Stimulated activated memory B cell treated with anti-CD40 and anti-IgM and Interleukin-4, amounts not matched to agents 10 μg/mL and 1 μg/mL and 100 μg/mL, for 72 hours (primary cell): Measurements from ENCODE around the gene RMDN3.

Source experiments
- ATAC-seq: fragments of 150-1000 bp; cut with Tn5 transposase; 2 replicates; pipeline ENCODE4 v1.10.0; 2021
- H3K27ac Mint-ChIP-seq: one replicate; pipeline ENCODE4 v1.8.0; 2022; ENCODE audit warnings: mild to moderate bottlenecking, mixed read lengths
- H3K27me3 Mint-ChIP-seq: one replicate; pipeline ENCODE4 v1.8.0; 2022; ENCODE audit warnings: mixed read lengths
- H3K36me3 Mint-ChIP-seq: one replicate; pipeline ENCODE4 v1.8.0; 2022; ENCODE audit warnings: mixed read lengths
- H3K4me1 Mint-ChIP-seq: one replicate; pipeline ENCODE4 v1.8.0; 2022; ENCODE audit warnings: mixed read lengths
- H3K4me3 Mint-ChIP-seq: one replicate; pipeline ENCODE4 v1.8.0; 2022; ENCODE audit warnings: mild to moderate bottlenecking, moderate library complexity, mixed read lengths
- H3K9me3 Mint-ChIP-seq: one replicate; pipeline ENCODE4 v1.8.0; 2022; ENCODE audit warnings: mixed read lengths

RMDN3 gene

GRCh38 chr15:40782609-40783227 lies 27.7 kb upstream of the RMDN3 start:
- ATAC-seq: peak; percentile 97
- no peaks in the 10 kb centered on the region for H3K9me3 Mint-ChIP-seq
- no peak overlapping the region for H3K4me3 Mint-ChIP-seq
- peaks cover 8% of the 10 kb centered on the region for H3K36me3 Mint-ChIP-seq
- no peaks in the 10 kb centered on the region for H3K27me3 Mint-ChIP-seq
- H3K27ac Mint-ChIP-seq: peak overlapping the region; percentile 50
- H3K4me1 Mint-ChIP-seq: peaks cover 11% of the 10 kb centered on the region

DNA sequence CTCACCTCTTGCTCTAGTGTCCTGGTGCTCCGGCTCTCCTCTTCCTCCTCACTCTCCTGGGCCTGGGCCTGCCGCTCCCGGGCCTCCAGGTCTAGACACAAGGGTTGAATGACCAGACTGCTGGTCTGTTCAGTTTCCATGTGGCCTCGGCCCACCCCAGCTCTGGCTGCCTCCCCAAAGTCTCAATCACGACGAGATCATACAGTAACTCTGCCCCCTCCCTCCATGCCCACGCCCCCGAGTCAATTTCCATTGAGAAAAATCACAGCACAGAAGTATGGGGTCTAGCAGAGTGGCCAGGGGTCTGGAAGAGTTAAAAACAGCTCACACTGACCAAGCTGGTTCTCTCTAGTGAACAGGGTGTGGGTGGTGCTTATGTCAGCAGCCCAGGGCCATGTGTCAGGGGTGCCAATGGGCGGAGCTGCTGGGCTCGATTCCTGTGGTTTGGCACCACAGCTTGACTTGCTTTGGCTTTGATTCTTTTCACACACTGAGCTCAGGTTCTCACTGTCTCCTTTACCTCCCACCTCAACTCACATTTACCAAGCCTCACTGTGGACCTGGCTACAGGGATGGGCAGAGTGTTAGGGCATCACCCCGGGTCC lies 21.6 kb upstream of the RMDN3 start:
- no peak overlapping the region for H3K4me3 Mint-ChIP-seq
- no peak overlapping the region for H3K27ac Mint-ChIP-seq
- H3K36me3 Mint-ChIP-seq: peaks cover 51% of the 10 kb centered on the region

GRCh38 chr15:40775740-40776536 lies 20.9 kb upstream of the RMDN3 start:
- H3K9me3 Mint-ChIP-seq: no peaks in the 10 kb centered on the region
- H3K27me3 Mint-ChIP-seq: no peaks in the 10 kb centered on the region
- H3K4me1 Mint-ChIP-seq: peaks cover 9% of the 10 kb centered on the region
- no peak for ATAC-seq
- no peak overlapping the region for H3K4me3 Mint-ChIP-seq
- H3K36me3 Mint-ChIP-seq: peaks cover 58% of the 10 kb centered on the region
- H3K27ac Mint-ChIP-seq: no peak overlapping the region

More for the DNA sequence above, 21.6 kb upstream of the RMDN3 start:
- H3K9me3 Mint-ChIP-seq: no peaks in the 10 kb centered on the region
- peaks cover 2% of the 10 kb centered on the region for H3K4me1 Mint-ChIP-seq
- no peaks in the 10 kb centered on the region for H3K27me3 Mint-ChIP-seq
- no peak for ATAC-seq

DNA sequence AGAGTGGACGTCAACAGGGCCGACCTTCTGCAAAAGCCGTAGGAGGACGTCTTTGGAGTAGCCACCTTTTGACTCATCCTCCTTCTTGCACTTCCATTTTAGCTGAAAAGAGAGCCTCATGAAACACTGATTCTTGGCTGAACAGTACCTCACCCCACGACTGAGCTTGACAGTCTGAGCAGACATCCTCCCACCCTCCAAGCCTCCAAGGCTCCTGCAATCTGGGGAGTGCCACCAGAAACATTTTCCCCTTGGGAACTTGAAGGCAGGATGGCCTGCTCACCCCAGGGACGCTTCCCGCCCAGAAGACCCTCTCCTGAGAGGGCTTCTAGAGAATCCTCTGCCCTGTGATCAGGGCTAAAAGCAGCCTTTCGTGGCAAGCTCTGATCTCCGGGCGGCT lies 20.0 kb upstream of the RMDN3 start:
- no peak overlapping the region for H3K4me3 Mint-ChIP-seq
- peaks cover 61% of the 10 kb centered on the region for H3K36me3 Mint-ChIP-seq
- ATAC-seq: no peak
- no peak overlapping the region for H3K27ac Mint-ChIP-seq
- H3K9me3 Mint-ChIP-seq: no peaks in the 10 kb centered on the region
- H3K4me1 Mint-ChIP-seq: peaks cover 18% of the 10 kb centered on the region
- no peaks in the 10 kb centered on the region for H3K27me3 Mint-ChIP-seq

GRCh38 chr15:40773902-40774301 lies 18.8 kb upstream of the RMDN3 start:
- no peak for ATAC-seq
- H3K27me3 Mint-ChIP-seq: no peaks in the 10 kb centered on the region
- H3K9me3 Mint-ChIP-seq: no peaks in the 10 kb centered on the region
- H3K4me3 Mint-ChIP-seq: no peak overlapping the region
- H3K36me3 Mint-ChIP-seq: peaks cover 53% of the 10 kb centered on the region
- H3K4me1 Mint-ChIP-seq: peaks cover 29% of the 10 kb centered on the region
- H3K27ac Mint-ChIP-seq: no peak overlapping the region

- Mint-ChIP-seq H3K4me1 (peaks cover 33% of the 10 kb centered on the region), H3K27ac (no peak overlapping the region), H3K9me3 (no peaks in the 10 kb centered on the region), H3K36me3 (peaks cover 52% of the 10 kb centered on the region), H3K4me3 (no peak overlapping the region), H3K27me3 (no peaks in the 10 kb centered on the region)
- ATAC-seq: no peak
These were observed 18.4 kb upstream of the RMDN3 start for GRCh38 chr15:40773496-40773895.

DNA sequence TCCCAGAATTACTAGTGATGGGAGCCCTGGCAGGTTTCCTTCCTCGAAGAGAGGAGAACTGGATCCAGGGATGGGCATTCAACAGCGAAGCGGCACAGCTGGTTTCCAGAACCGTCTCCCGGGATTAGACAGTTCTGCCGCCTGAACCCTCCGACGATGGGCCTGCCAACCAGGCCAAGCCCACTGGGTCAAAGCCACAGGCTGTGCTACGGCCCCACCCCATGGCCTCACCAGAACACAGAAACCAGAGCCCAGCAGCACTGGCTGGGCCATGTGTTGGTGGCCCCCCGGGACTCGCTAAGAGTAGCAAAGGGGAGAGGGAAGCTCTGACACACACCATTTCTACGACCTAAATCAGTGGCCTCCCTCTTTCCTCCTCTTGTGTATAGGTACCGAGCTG lies 17.0 kb upstream of the RMDN3 start:
- no peaks in the 10 kb centered on the region for H3K9me3 Mint-ChIP-seq
- peak overlapping the region; percentile 5 for H3K27ac Mint-ChIP-seq
- peaks cover 50% of the 10 kb centered on the region for H3K36me3 Mint-ChIP-seq
- peaks cover 37% of the 10 kb centered on the region for H3K4me1 Mint-ChIP-seq
- H3K27me3 Mint-ChIP-seq: no peaks in the 10 kb centered on the region
- H3K4me3 Mint-ChIP-seq: no peak overlapping the region
- ATAC-seq: no peak

GRCh38 chr15:40771242-40771641 lies 16.2 kb upstream of the RMDN3 start:
- Mint-ChIP-seq H3K27ac (no peak overlapping the region), H3K27me3 (no peaks in the 10 kb centered on the region), H3K4me1 (peaks cover 40% of the 10 kb centered on the region), H3K4me3 (no peak overlapping the region), H3K36me3 (peaks cover 42% of the 10 kb centered on the region), H3K9me3 (no peaks in the 10 kb centered on the region)
- ATAC-seq: no peak

GRCh38 chr15:40770147-40770721 lies 15.2 kb upstream of the RMDN3 start:
- Mint-ChIP-seq H3K4me3 (peak overlapping the region; percentile 69), H3K27me3 (no peaks in the 10 kb centered on the region), H3K4me1 (peaks cover 50% of the 10 kb centered on the region), H3K27ac (peak overlapping the region; percentile 93), H3K36me3 (peaks cover 32% of the 10 kb centered on the region), H3K9me3 (no peaks in the 10 kb centered on the region)
- ATAC-seq: no peak

DNA sequence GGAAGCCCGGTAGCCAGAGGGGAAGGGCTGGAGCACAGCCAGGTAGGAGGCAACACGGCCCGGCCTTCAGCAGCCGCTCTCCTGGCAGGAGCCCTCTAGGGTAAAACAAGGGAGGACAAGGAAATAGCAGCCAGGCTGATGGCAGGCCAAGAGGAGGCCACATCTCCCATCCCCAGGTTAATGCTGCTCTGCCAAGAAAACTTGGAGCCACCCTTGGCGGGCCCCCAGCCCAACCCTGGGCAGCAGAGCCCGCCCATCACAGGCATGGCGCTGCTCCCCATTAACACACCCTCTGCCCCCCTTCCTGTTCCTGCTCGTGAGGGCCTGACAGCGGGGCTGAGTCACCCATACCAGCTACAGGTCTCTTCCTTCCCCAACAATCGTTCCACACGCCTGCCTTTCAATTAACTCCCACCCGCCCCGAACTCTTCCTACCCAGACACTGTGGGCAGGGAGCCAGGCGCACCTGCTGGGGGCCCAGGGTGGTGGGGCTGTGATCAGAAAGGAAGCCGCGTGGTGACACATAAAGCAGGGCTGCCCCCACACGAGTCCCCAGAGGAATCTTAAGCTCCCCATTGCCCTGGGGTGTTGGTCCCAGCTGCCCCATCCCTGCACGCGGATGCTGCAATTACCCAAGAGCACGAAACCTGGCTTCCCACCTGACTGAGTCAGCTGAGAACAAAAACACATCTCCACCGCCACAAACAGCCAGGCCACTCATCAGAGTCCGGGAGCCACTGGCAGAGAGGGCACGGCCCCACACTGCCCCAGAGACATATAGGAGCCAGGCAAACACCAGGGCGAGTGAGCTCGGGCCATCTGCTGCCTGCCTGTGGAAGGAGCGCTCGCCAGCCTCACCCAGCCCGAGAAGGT lies 14.5 kb upstream of the RMDN3 start, which contains the start of gene C15orf62:
Gene C15orf62, plus strand, starts transcription at position 707 of the 873 bp plus-strand sequence. CDS start 516 bp downstream, outside the sequence.
- Mint-ChIP-seq H3K9me3 (no peaks in the 10 kb centered on the region), H3K4me1 (peaks cover 58% of the 10 kb centered on the region), H3K4me3 (peak within 1 kb of the TSS; percentile 69), H3K27ac (peak within 1 kb of the TSS; percentile 93), H3K36me3 (peaks cover 26% of the 10 kb centered on the region), H3K27me3 (no peaks in the 10 kb centered on the region)
- ATAC-seq: peak; percentile 92

DNA sequence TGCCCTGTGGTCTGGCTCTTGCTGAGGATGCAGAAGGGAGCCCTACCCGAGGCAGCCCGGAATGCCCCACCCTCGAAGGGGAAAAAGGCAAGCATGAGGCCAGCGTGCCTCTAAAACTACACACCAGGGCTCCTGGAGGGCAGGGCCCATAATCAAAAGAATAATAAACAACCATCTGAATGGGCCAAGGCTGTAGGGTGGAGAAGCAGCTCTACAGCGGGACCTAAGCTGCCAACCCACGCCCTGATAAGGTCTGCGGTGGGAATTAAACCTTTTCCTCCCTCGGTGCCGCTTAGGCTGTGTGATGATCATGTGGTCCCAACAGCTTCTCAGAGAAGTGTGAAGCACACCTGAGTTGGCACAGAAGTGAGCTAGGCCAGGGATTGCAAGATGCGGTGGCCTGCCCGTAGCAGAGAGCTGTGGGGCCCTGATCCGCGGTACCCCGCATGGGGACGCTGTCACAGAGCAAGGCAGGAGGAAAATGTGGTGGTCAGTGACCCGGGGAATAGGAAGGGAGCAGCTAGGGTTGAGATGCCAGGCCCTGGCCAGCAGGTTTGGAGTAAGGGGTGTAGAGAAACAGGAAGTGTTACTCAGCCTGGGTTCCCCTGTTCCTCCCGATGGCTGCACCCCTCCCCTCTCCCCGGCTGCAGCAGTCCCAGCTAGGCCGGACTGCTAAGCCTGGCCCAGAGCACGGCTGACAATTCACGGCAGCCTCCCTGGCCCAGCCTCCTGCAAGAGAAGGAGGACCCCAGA lies 13.6 kb upstream of the RMDN3 start:
- Mint-ChIP-seq H3K27ac (peak overlapping the region; percentile 93), H3K4me3 (peak overlapping the region; percentile 69), H3K4me1 (peaks cover 66% of the 10 kb centered on the region), H3K36me3 (peaks cover 18% of the 10 kb centered on the region), H3K9me3 (no peaks in the 10 kb centered on the region), H3K27me3 (no peaks in the 10 kb centered on the region)
- peak; percentile 31 for ATAC-seq

GRCh38 chr15:40767838-40768500 lies 12.9 kb upstream of the RMDN3 start:
- H3K4me1 Mint-ChIP-seq: peaks cover 73% of the 10 kb centered on the region

DNA sequence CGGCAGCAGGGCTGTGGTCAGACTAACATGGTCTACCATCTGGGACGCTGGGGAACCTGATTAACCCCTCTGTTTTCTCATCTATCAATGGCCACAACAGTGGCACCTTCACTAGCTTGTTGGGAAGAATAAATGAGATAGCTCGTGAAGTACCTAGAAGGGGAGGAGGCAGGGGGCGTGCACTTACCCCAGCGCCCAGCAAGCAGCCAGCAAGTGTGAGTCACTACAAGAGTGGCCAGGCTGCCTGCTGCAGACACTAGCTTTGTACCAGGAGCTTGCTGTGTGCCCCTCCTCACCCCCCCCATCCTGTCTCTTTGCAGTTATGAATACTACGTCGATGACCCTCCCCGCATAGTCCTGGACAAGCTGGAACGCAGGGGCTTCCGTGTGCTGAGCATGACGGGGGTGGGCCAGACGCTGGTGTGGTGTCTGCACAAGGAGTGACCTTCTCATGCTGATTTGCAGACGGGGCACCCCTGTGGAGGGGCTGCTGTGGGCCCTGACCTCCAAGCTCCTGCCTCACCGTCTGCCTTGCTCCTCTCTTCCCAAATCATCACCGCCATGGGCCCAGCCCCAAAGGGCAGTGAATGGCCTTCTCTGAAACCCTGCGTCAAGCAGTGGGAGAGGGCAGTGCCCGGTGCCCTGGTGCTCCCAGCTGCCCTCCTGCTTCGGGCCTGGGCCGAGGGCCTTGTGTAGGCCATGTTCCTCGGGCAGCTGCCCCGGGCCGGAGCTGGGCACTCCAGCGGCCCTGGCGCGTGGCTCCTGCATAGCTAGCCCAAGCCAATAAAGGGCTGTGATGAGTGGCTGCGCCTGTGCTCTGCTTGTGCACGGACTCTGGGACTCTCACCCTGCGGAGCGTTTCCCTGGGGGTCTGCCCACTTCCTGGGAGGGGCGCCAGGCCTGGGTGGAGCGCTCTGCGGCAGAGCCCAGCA lies 12.1 kb upstream of the RMDN3 start:
- Mint-ChIP-seq H3K27ac (no peak overlapping the region), H3K4me3 (no peak overlapping the region), H3K36me3 (peaks cover 11% of the 10 kb centered on the region), H3K9me3 (no peaks in the 10 kb centered on the region), H3K27me3 (no peaks in the 10 kb centered on the region), H3K4me1 (peaks cover 76% of the 10 kb centered on the region)
- ATAC-seq: no peak

More at GRCh38 chr15:40767838-40768500, 12.9 kb upstream of the RMDN3 start:
- Mint-ChIP-seq H3K27me3 (no peaks in the 10 kb centered on the region), H3K4me3 (no peak overlapping the region), H3K9me3 (no peaks in the 10 kb centered on the region), H3K36me3 (peaks cover 11% of the 10 kb centered on the region), H3K27ac (peak overlapping the region; percentile 93)
- no peak for ATAC-seq
